ENCODE measurements around the gene ST7L.

DNA sequence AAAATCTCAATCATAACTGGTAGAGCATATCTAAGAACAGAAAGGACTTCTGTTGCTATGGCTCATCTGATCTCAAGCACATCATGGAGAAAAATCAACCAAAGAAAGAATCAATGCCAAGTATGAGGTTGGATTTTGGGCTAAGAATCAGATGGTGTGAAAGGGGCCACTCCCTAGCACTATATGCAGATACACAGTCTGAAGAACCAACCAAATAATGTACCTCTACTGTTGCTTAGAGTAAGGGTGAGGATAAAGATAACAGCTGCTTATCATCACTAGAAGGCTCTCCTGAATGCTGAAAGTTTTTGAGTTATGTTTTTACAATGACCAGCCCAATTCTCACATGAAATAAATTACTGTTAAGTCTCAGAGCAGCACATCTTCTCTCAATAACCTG, 35.6 kb downstream of the ST7L start:
- TF ChIP-seq, protein P1, sequence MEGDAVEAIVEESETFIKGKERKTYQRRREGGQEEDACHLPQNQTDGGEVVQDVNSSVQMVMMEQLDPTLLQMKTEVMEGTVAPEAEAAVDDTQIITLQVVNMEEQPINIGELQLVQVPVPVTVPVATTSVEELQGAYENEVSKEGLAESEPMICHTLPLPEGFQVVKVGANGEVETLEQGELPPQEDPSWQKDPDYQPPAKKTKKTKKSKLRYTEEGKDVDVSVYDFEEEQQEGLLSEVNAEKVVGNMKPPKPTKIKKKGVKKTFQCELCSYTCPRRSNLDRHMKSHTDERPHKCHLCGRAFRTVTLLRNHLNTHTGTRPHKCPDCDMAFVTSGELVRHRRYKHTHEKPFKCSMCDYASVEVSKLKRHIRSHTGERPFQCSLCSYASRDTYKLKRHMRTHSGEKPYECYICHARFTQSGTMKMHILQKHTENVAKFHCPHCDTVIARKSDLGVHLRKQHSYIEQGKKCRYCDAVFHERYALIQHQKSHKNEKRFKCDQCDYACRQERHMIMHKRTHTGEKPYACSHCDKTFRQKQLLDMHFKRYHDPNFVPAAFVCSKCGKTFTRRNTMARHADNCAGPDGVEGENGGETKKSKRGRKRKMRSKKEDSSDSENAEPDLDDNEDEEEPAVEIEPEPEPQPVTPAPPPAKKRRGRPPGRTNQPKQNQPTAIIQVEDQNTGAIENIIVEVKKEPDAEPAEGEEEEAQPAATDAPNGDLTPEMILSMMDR (IDR thresholded peaks at IDR 0.05) = no peak
- no peak for TF ChIP-seq POLR2A (IDR thresholded peaks at IDR 0.05)

All from lower leg skin (tissue), 3 donors.